ENCODE data around the gene CCDC192.
"Not testable (repeated sequence)": the region's sequence is repeated elsewhere in the genome, so short reads cannot be mapped to it uniquely, and the experiment has no call there.

CCDC192 gene

DNA sequence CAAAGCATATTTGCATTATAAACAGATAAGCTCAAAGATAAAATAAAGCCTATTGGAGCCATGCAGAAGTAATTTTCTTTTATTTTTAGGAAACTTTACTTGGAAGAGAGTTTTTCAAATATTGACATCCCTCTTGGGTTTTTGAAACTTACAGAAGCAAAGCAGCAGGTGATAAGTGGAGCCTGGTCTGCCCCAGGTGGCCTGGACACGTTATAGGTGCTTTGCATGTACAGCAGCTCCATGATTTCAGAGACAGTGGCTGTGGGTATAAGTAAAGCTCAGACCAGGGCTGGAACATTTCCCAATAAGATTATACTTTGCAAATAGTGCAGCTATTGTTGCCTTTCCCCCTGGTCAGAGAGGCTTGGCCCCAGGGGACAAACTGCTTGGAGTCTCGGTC is 51.5 kb downstream of the CCDC192 start:
- Histone ChIP-seq H3K4me3 (ENCODE audit: low read length) (no peak overlapping the region), H3K36me3 (ENCODE audit: insufficient read depth, low read length) (no peaks in the 10 kb centered on the region), H3K4me1 (ENCODE audit: insufficient read depth, low read length) (no peaks in the 10 kb centered on the region), H3K9me3 (ENCODE audit: low read length) (no peaks in the 10 kb centered on the region), H3K27me3 (ENCODE audit: insufficient read depth, low read length) (no peaks in the 10 kb centered on the region), H2AFZ (ENCODE audit: low read depth, low read length) (no peak overlapping the region)

DNA sequence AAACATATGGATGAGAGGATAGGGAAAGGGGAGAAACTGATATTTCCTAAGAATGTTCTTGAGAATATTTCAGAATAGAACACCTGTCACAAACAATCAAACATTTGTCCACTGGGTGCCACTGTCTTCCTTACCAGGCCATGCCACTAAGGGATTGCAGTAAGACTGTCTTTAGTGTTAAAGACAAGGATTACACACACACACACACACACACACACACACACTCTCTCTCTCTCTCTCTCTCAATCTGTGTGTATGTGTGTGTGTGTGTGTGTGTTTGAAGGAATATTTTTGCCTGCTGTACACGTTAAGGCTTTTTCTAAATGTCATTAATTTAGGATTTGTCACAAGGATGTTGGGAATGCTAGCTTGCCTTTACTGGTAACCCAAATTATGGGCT is 54.4 kb downstream of the CCDC192 start:
- H3K4me1 ChIP-seq (ENCODE audit: insufficient read depth, low read length) = no peaks in the 10 kb centered on the region
- no peaks in the 10 kb centered on the region for H3K36me3 ChIP-seq (ENCODE audit: insufficient read depth, low read length)
- H3K27me3 ChIP-seq (ENCODE audit: insufficient read depth, low read length) = no peaks in the 10 kb centered on the region
- no peak overlapping the region for H2AFZ ChIP-seq (ENCODE audit: low read depth, low read length)
- no peaks in the 10 kb centered on the region for H3K9me3 ChIP-seq (ENCODE audit: low read length)
- H3K4me3 ChIP-seq (ENCODE audit: low read length) = no peak overlapping the region

DNA sequence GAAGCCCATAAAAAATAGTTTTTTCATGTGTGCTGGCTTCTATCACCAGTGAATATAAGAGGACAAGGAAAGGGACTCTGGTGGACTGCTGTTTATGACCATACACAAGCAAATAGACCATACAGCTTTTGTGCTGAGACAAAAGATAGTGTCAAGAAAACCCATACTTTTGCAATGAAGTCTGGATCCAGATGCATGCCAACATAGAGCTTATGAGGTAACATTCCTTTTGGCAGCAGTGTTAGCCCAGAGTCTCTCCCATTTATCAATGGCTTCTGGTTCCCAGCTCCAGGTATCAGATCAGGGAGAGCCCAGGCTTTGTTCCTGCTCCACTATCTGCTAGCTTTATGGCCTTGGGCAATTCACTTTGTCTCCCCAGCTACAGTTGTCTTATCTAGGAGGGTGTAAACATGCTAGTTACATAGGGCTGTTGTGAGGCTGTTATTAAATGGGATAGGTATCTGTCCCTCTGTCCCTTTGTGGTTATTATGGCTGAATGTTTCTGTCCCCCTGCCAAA is 55.6 kb downstream of the CCDC192 start:
- Histone ChIP-seq H3K27me3 (ENCODE audit: insufficient read depth, low read length) (no peaks in the 10 kb centered on the region), H2AFZ (ENCODE audit: low read depth, low read length) (no peak overlapping the region), H3K4me3 (ENCODE audit: low read length) (no peak overlapping the region), H3K4me1 (ENCODE audit: insufficient read depth, low read length) (no peaks in the 10 kb centered on the region), H3K36me3 (ENCODE audit: insufficient read depth, low read length) (no peaks in the 10 kb centered on the region), H3K9me3 (ENCODE audit: low read length) (no peaks in the 10 kb centered on the region)

DNA sequence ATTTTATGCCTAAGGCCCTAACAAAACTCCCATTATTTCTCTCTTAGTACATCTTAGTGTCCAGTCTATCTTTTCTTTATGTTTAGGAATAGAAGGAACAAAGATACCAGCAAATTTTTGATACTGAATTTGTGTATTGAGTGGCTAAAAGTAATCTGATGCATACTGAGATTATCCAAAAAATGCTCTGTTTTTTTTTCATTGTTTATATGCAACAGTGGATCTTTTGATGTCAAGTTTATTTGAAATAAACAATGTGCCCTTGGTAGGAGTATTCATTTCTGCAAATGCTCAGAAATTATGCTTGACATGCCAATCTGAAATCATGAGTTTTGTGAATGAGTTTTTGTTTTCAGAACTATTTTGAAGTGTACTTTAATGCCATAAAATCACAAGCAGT is 58.7 kb downstream of the CCDC192 start:
- no peaks in the 10 kb centered on the region for H3K36me3 ChIP-seq (ENCODE audit: insufficient read depth, low read length)
- H3K4me1 ChIP-seq (ENCODE audit: insufficient read depth, low read length) = peaks cover 3% of the 10 kb centered on the region
- no peaks in the 10 kb centered on the region for H3K9me3 ChIP-seq (ENCODE audit: low read length)
- H3K27me3 ChIP-seq (ENCODE audit: insufficient read depth, low read length) = no peaks in the 10 kb centered on the region
- no peak overlapping the region for H3K4me3 ChIP-seq (ENCODE audit: low read length)
- H2AFZ ChIP-seq (ENCODE audit: low read depth, low read length) = no peak overlapping the region

DNA sequence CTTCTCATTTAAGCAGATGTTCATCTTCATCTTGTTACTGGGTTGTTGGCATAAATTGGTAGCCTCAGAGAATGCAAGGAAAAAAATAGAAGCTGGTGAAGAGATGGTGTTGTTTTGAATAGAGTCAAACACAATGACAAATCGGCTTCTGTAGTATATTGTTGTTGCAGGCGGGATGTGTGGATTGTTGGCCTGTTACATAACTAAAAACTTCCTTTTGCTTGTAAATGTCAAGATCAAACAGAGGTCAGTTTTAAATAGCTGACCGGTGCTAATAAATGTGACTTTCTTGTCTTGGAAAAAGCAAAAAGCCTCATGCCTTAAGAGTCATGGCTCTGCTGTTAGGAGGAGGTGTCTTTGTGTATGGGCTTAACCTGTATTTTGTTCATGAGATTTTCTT is 59.2 kb downstream of the CCDC192 start:
- Histone ChIP-seq H3K36me3 (ENCODE audit: insufficient read depth, low read length) (no peaks in the 10 kb centered on the region), H2AFZ (ENCODE audit: low read depth, low read length) (no peak overlapping the region)

DNA sequence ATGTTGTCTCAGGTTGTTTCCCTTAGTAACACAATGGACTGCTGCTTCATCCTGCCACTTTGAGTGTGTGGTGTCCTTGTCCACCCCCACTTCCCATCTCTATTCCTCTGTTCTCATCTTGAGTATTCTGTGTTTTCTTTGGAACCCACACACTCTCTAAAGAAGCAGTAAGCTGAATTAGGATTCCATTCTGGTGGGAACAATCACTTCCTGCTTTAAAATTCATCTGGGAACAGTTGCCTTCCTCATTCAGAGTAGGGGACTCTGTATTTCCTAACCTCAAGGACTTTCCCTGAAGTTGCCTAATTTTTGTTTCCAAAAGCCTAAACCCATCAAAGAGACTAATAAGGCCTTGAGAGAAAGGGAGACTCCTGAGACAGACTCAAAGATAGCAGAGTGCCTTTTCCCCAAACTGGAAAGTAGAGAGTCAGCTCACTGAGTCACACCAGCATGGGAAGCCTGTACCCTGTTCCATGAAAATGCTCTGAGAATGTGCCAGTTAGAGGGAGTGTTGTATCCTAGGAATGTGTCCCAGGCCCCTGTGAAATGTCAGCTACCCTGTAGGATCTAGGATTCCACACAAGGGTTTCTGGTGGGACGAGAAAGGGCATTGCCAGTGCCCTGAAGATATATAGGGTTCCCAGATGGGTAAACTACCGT is 63.6 kb downstream of the CCDC192 start:
- Histone ChIP-seq H3K27me3 (ENCODE audit: insufficient read depth, low read length) (no peaks in the 10 kb centered on the region), H3K9me3 (ENCODE audit: low read length) (no peaks in the 10 kb centered on the region), H3K4me3 (ENCODE audit: low read length) (no peak overlapping the region), H2AFZ (ENCODE audit: low read depth, low read length) (no peak overlapping the region), H3K36me3 (ENCODE audit: insufficient read depth, low read length) (no peaks in the 10 kb centered on the region), H3K4me1 (ENCODE audit: insufficient read depth, low read length) (peaks cover 3% of the 10 kb centered on the region)

More for the DNA sequence above, 59.2 kb downstream of the CCDC192 start:
- Histone ChIP-seq H3K27me3 (ENCODE audit: insufficient read depth, low read length) (no peaks in the 10 kb centered on the region), H3K9me3 (ENCODE audit: low read length) (no peaks in the 10 kb centered on the region), H3K4me3 (ENCODE audit: low read length) (no peak overlapping the region), H3K4me1 (ENCODE audit: insufficient read depth, low read length) (peaks cover 3% of the 10 kb centered on the region)

DNA sequence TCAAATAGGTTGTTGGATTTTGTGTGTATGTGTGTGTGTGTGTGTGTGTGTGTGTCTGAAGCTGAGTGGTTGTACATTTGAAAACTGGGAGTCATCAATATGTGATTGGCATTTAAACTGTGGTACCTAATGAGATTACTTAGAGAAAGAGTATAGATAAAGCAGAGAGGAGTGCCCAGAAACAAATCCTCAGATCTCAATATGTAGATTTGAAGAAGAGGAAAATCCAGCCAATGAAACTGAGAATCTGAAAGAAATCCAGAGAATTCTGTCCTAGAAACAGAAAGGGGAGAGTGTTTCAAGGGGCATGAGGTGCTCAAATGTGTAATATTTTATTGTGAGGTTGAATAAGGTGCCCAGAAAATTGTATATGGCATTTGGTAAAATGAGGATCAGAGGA is 66.2 kb downstream of the CCDC192 start:
- Histone ChIP-seq H3K9me3 (ENCODE audit: low read length) (no peaks in the 10 kb centered on the region), H2AFZ (ENCODE audit: low read depth, low read length) (no peak overlapping the region), H3K4me3 (ENCODE audit: low read length) (no peak overlapping the region), H3K27me3 (ENCODE audit: insufficient read depth, low read length) (no peaks in the 10 kb centered on the region), H3K36me3 (ENCODE audit: insufficient read depth, low read length) (no peaks in the 10 kb centered on the region), H3K4me1 (ENCODE audit: insufficient read depth, low read length) (peaks cover 3% of the 10 kb centered on the region)

DNA sequence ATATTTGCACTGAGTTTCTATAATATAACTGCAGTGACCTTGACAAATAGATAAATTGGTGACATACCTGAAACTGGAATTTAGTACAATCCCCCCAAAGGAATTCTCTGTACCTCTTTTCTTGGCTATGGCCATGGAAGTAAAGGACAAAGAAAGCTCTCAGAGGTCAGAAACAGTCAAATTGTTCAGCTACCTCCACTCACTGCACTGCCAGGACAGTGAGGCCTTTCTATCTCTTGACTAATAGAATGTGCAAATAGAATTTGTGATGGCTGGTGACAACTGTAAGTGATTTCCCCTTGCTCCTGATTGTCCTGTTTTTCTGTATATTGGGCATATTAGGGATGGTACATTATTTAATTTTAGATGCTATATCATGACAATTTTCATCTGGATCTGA is 67.1 kb downstream of the CCDC192 start:
- Histone ChIP-seq H3K4me1 (ENCODE audit: insufficient read depth, low read length) (peaks cover 6% of the 10 kb centered on the region), H2AFZ (ENCODE audit: low read depth, low read length) (no peak overlapping the region), H3K9me3 (ENCODE audit: low read length) (no peaks in the 10 kb centered on the region), H3K27me3 (ENCODE audit: insufficient read depth, low read length) (no peaks in the 10 kb centered on the region), H3K4me3 (ENCODE audit: low read length) (no peak overlapping the region), H3K36me3 (ENCODE audit: insufficient read depth, low read length) (no peaks in the 10 kb centered on the region)

DNA sequence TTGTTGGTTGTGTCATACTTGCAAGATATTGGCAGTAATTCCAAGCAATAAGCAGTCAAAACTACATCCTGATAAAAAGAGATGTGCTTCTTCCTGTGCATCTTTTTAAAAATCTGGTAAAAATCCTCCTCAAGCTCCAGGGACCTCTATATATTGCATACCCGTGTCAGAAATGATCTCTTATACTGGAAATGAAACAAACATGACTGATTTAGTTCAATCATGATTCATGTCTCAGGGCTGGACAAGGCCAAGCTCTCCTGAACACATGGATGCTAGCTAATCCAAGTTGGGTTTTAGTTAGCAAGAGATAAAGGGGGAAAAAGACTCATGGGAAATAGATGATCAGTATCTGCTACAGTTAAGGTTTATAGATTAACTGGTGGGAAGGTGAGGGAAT is 69.3 kb downstream of the CCDC192 start:
- no peaks in the 10 kb centered on the region for H3K27me3 ChIP-seq (ENCODE audit: insufficient read depth, low read length)
- H3K4me3 ChIP-seq (ENCODE audit: low read length) = no peak overlapping the region
- peaks cover 2% of the 10 kb centered on the region for H3K9me3 ChIP-seq (ENCODE audit: low read length)
- H2AFZ ChIP-seq (ENCODE audit: low read depth, low read length) = no peak overlapping the region
- H3K36me3 ChIP-seq (ENCODE audit: insufficient read depth, low read length) = no peaks in the 10 kb centered on the region
- peaks cover 3% of the 10 kb centered on the region for H3K4me1 ChIP-seq (ENCODE audit: insufficient read depth, low read length)

DNA sequence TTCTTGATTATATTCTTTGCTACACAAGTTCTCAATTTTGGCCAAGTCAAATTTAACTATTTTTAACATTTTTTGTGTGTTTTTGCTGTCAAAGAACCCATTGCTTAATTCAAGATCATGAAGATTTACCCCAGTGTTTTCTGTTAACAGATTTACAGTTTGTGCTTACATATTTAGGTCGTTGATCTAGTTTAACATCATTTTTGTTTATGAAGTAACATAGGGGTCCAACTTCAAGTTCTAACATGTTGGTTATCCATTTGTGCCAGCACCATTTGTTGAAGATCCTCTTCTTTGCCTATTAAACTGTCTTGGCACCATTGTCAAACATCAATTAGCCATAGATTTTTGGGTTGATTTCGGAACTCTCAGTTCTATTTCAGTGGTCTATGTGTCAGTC is 71.0 kb downstream of the CCDC192 start:
- H3K36me3 ChIP-seq (ENCODE audit: insufficient read depth, low read length) = no peaks in the 10 kb centered on the region
- no peak overlapping the region for H2AFZ ChIP-seq (ENCODE audit: low read depth, low read length)
- peaks cover 3% of the 10 kb centered on the region for H3K4me1 ChIP-seq (ENCODE audit: insufficient read depth, low read length)
- no peaks in the 10 kb centered on the region for H3K27me3 ChIP-seq (ENCODE audit: insufficient read depth, low read length)
- H3K9me3 ChIP-seq (ENCODE audit: low read length) = peaks cover 6% of the 10 kb centered on the region
- no peak overlapping the region for H3K4me3 ChIP-seq (ENCODE audit: low read length)

DNA sequence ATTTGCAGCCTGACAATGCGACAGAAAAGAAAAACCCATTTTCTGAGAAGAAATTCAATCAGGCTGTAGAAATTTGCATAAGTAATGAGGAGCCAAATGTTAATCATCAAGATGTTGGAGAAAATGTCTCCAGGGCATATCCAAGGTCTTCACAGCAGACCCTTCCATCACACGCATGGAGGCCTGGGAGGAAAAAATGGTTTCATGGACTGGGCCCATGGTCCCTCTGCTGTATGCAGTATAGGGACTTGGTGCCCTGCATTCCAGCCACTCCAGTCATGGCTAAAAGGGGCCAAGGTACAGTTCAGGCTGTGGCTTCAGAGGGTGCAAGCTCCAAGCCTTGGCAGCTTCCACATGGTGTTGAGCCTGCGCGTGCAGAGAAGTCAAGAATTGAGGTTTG is 73.3 kb downstream of the CCDC192 start:
- Histone ChIP-seq H2AFZ (ENCODE audit: low read depth, low read length) (no peak overlapping the region), H3K27me3 (ENCODE audit: insufficient read depth, low read length) (no peaks in the 10 kb centered on the region), H3K4me3 (ENCODE audit: low read length) (no peak overlapping the region), H3K4me1 (ENCODE audit: insufficient read depth, low read length) (peaks cover 3% of the 10 kb centered on the region), H3K36me3 (ENCODE audit: insufficient read depth, low read length) (no peaks in the 10 kb centered on the region), H3K9me3 (ENCODE audit: low read length) (peaks cover 6% of the 10 kb centered on the region)

DNA sequence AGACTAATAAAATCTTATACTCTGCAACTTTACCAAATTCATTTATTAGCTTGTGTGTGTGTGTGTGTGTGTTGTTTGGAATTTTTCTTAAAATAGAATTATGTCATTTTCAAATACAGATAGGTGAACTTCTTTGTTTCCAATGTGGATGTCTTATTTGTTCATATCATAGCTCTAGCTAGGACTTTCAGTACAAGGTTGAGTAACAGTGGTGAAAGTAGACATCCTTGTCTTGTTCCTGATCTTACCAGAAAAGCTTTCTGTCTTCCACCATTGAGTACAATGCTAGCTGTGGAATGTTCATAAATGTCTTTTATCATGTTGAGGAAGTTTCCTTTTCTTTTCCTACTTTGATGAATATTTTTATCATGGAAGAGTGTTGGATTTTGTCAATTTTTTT is 74.8 kb downstream of the CCDC192 start:
- Histone ChIP-seq H3K27me3 (ENCODE audit: insufficient read depth, low read length) (no peaks in the 10 kb centered on the region), H3K4me3 (ENCODE audit: low read length) (no peak overlapping the region), H3K36me3 (ENCODE audit: insufficient read depth, low read length) (no peaks in the 10 kb centered on the region), H2AFZ (ENCODE audit: low read depth, low read length) (no peak overlapping the region), H3K9me3 (ENCODE audit: low read length) (peaks cover 6% of the 10 kb centered on the region), H3K4me1 (ENCODE audit: insufficient read depth, low read length) (peaks cover 3% of the 10 kb centered on the region)

DNA sequence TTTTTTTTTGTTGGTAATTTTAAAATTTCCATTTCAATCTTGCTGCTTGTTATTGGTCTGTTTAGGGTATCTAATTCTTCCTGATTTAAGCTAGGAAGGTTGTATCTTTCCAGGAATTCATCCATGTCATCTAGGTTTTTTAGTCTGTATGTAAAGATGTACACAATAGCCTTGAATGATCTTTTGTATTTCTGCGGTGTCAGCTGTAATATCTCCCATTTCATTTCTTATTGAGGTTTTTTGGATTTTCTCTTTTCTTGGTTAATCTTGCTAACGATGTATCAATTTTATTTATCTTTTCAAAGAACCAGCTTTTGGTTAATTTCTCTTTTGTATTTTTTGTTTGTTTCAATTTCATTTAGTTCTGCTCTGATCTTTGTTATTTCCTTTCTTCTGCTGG is 79.3 kb downstream of the CCDC192 start:
- H3K4me1 ChIP-seq (ENCODE audit: insufficient read depth, low read length); H2AFZ ChIP-seq (ENCODE audit: low read depth, low read length); H3K36me3 ChIP-seq (ENCODE audit: insufficient read depth, low read length); H3K4me3 ChIP-seq (ENCODE audit: low read length); H3K9me3 ChIP-seq (ENCODE audit: low read length); H3K27me3 ChIP-seq (ENCODE audit: insufficient read depth, low read length): not testable (repeated sequence)
